DMS53 (cell line): ENCODE measurements around the gene ITGA8.
"Not testable (repeated sequence)": the region's sequence is repeated elsewhere in the genome, so short reads cannot be mapped to it uniquely, and the experiment has no call there.

Experiments used
- DNase-seq: peaks from one replicate; lab custom pipeline; 2025; lab: John Stamatoyannopoulos, UW

The ITGA8 gene

GRCh38 chr10:15681076-15681475 is 38.6 kb downstream of the ITGA8 start:
- no peak for DNase-seq

GRCh38 chr10:15678851-15679250 is 40.9 kb downstream of the ITGA8 start:
- DNase-seq = no peak

- DNase-seq = no peak
These were observed 47.3 kb downstream of the ITGA8 start for GRCh38 chr10:15672469-15672868.

DNA sequence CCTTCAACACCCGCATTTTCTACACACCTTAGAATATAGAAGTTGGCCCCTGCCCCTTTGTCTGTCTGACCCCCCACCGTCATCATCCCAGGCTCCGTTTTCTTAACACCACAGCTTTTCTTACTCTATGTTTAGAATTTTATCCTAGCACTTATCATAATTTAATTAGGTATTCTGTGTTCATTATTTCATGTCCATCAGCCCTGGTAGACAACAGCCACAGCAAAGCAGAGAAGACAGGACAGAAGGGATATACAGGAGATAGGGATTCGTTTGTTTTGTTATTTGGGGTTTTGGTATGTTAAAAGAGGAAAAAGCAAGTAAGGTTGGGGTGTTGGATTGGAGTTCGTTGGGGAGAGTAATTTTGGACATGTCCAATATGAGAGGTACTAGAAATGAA is 48.8 kb downstream of the ITGA8 start:
- no peak for DNase-seq

DNA sequence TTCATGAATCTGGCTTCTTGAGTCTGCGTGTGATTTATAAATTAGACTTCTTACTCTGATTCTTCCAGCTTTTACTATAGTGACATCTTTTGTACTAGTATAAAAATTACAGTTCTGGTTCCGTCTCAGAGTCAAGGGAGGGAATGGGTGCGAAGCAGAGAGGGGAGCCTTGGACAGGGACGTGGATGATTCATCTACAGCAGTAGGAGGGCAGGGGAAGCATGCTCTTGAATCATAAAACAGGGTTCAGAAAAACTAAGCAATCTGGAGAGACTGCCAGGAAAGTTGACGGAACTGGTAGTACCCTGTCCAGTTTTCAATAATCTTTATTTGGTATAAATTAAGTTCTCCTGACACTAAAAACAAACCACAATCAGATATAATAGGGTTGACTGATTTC is 58.1 kb downstream of the ITGA8 start:
- no peak for DNase-seq

DNA sequence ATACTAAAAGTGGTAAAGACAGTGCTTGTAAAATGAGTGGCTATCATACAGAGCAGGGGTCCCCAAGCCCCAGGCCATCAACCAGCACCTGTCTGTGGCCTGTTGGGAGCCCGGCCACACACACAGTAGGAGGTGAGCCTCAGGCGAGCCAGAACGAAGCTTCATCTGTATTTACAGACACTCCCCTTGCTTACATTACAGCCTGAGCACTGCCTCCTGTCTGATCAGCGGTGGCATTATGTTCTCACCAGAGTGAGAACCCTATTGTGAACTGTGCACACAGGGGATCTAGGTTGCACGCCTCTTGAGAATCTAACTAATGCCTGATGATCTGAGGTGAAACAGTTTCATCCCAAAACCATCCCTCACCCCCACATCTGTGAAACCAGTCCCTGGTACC is 58.7 kb downstream of the ITGA8 start:
- no peak for DNase-seq

- DNase-seq = no peak
These were observed 61.5 kb downstream of the ITGA8 start for GRCh38 chr10:15658069-15658702.

- DNase-seq = no peak
These were observed 67.0 kb downstream of the ITGA8 start for GRCh38 chr10:15652757-15653156.

- DNase-seq = no peak
These were observed 67.6 kb downstream of the ITGA8 start for GRCh38 chr10:15652117-15652516.

DNA sequence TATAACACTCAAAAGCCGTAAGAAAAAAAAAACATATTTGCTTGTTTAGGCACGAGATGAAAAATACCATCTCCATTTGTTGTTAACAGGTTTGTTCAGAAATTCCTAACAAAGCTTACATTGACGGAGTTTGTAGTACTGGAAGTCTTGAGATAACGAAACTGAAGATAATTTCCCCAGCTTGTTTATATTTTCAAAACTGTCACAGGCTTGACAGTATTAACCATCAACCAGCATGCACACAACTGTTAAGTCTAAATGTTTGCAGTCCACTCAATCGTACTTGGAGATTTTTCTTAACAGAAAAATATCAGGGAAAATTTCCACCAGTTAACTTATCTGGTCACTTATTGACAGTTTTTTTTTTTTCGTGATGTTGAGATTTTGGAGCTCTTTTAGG is 68.5 kb downstream of the ITGA8 start:
- no peak for DNase-seq

DNA sequence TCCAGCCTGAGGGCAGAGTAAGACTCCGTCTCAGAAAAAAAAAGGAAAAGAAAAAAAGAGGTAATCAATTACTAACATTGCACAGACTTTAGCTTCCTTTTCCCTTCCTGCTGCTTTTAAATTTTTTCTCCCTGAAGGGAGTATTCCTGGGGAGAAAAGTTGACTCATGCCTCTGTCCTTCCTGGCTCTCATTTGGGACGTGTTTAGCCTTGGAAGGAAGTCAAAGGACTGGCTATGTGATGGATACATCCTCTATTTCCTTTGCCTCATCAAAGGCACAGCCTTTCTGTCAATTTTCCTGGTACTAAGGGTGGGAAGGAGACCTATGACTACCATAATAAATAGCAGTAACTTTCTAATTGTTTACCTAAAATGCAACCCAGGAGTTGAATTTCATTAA is 77.6 kb downstream of the ITGA8 start:
- DNase-seq = no peak

GRCh38 chr10:15640536-15641085 is 79.1 kb downstream of the ITGA8 start:
- DNase-seq = no peak

DNA sequence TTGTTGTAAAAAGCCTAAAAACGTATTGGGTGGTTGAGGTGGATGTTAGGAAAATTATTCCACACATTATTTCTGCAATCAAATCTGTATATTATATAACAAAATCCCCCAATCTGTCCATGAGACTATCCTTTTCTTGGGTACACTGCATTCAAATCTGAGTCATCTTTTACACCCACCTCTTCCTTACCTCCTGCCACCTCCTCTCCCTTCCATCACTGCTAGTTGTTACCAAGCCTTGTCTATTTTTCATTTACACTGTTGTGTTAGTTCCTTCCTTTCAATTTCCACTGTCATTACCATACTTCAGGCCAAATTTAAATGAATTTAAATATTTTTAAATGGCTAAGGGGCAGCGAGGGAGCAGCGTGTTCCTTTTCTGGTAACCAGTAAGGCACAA is 83.3 kb downstream of the ITGA8 start:
- no peak for DNase-seq

DNA sequence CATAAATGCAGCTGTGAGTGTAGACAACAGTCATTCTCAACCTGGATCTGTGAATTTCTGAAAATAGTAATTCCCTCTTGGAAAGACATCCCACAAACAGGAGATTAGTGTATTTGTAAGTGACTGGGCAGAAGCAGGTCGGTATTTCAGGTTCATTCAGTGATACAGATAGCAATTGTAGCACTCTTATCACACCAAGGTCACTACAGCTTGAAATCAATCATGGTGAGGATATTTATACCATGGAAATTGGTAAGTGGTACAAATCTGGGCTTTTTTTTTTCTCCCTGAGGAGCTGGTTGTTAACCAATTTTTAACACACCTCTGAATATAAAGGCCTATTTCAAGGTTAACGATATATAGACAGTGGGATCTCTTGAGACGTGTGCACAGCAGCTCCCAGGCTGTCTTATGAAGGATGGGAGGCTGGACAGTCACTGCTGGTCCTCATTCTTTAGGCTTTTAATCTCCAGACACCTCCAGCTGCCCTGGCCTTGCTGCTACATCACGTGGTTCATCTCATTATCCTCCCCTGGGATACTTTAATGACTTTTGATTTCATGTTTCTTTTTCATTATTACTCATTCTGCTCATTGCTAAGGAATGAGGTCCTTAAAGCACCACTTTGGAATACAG is 87.1 kb downstream of the ITGA8 start:
- DNase-seq = no peak

DNA sequence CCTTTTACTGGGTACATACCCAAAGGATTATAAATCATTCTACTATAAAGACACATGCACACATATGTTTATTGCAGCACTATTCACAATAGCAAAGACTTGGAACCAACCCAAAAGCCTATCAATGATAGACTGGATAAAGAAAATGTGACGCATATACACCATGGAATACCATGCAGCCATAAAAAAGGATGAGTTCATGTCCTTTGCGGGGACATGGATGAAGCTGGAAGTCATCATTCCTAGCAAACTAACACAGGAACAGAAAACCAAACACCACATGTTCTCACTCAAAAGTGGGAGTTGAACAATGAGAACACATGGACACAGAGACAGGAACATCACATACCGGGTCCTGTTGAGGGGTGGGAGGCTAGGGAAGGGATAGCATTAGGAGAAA is 88.5 kb downstream of the ITGA8 start:
- not testable (repeated sequence) for DNase-seq

DNA sequence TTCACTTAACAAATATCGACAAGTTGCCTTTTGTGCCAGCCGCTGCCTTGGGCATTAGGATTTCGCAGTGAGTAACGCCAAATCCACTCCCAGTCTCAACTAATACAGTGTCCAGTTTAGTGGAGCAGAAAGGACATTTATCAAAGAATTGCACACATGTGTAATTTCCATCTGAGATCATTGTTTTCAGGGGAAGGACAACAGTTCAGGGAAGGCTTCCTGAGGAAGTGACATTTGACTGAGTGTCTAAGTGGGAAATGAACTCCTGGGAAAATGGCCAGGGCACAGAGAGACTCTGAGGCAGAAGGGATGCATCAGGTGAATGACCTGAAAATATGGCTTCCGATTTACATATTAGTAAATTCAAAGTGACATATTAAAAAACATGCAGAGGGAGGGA is 89.4 kb downstream of the ITGA8 start:
- DNase-seq = no peak

GRCh38 chr10:15627617-15628196 is 92.0 kb downstream of the ITGA8 start:
- DNase-seq = no peak

DNA sequence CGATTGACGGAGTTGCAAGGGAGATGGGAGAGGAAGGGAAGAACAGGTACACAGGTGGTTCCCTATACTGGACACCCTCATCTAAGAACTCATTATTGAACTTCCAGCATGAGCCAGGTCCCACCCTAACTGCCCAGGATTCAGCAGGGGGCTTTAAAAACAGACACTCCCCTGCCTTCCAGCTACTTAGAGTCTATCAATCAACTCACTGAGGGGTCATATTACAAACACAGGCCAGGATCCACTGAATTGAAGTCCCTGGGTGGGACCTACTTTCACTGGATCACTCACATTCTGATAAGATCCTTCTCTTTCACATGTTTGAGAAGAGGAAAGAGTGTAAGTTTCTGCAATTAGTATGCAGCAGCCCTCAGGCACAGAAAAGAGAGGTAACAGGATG is 92.8 kb downstream of the ITGA8 start:
- no peak for DNase-seq

DNA sequence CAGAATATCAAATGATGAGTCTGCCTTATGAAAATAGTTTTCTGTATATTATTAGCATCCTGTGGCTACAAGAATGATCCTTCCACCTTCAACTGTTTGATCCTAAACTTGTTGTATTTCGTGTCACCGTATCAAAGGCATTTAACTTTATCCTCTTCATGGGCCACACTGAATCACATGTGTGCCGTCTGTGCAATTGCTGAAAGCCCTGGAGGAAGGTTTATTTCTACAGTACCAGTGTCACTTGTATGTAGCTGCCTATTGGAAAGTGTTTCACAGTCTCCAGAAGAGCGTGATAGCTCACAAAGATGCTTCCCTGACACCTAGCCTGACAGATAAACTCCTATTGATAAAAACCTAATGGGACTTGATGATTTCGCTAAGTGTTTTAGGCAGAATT is 94.5 kb downstream of the ITGA8 start:
- DNase-seq = no peak

DNA sequence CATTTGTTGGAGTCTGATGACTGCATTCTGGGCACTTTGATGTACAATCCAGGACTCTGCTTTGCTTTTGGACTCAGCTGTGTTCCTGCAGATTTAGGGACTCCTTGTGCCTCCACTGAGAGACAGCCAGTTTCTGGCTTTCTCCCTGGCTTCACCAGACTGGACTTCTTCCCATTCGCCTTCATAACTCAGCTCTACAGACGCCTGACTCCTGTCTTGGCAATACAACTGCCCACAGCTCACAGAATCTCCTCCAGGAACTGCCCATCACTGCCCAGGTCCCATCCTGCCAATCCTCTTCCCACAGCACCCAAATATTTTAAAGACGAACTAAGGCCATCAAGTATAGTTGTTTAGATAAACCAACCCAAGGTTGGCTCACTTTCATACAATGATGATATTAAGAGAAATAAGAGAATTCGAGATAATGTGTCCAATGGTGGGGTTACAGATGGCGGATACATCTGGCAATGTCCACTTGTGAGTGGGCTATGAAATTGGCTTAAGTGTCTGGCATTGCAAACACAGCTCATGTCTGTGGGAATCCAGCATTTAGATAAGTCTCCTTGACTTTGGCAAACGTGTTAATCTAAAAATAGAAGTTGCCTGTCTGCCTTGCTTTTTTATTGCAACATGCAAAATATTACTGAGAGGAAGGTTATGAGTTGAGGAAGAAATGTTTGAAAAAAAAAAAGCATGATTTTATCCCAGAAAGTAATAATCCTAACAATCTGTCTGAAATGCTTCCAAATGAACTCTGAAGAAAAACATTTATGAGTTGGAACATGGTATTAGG is 95.1 kb downstream of the ITGA8 start:
- DNase-seq = no peak

DNA sequence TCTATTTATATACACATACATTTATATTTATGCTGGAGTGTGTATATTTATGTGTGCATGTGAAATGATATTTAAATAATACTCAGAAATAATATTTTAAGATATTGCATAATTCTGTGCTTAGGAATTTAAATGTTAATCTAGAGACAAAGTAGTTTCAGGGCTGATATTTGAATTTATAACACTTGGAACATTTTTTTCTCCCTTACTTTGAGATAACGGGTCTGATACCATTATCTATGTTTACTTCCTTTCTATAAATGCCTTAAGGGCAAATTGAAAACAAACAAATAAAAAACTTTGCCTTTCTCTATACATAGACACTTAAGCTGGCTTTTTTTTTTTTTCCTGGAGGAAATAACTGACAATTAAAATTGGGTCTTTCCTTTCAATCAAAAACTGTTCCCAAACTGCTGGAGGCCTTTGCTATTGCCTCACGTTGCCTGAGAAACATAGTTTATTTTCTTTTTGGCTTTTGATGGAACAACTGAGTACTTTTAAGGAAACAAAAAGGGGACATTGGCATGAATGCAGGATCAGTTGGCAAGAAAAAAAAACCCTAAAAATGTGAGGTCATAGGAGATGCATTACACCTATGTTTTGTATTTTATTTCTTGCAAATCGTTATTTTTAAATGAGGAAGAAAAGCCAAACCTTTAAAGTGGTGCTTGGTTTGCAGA is 98.7 kb downstream of the ITGA8 start:
- DNase-seq = no peak

DNA sequence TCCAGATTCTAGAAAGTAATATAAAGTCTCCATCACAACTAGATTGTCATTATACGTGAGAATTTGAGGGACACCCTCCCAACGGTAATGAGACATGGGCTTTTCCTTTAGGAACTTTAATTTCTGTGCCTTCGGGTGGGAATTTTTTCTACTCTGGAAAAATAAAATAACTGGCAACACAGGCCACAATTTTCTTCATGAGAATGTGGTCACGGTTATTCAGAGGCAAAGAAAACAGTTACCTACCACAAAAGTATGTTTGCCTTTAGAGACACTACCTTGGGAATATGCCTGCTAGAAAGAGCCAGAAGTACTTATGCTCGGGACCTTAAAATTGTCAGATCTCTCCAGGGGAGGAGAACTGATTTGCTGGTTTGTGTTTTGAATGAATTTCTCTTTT is 99.4 kb downstream of the ITGA8 start:
- no peak for DNase-seq
